H1 (cell line): Measurements from ENCODE around the gene UXT. TPM values are rescaled to one million over a fixed set of nuclear protein-coding genes. Genes with fewer than 3 reads are reported as not detected.

ENCODE experiments used
- CTCF ChIA-PET: fragments of 300-600 bp; sonication (Branson Sonifier 250); formaldehyde crosslinking; loops from one replicate; lab custom pipeline; 2021; ENCODE audit not compliant: partially characterized antibody; lab: Charles Lee
- POLR2A ChIA-PET: fragments of 300-600 bp; sonication (Branson Sonifier 250); formaldehyde crosslinking; loops from one replicate; lab custom pipeline; 2021; ENCODE audit warnings: inconsistent platforms; ENCODE audit not compliant: partially characterized antibody; lab: Charles Lee
- DNase-seq, 2 experiments: peaks; one replicate each; pipeline versions ENCODE4 v3.0.0 to v3.0.0-alpha.2; 2010 to 2022; ENCODE audit warnings: low spot score in 2 of 2, low read depth in 1 of 2, mixed read lengths in 1 of 2
- FAIRE-seq: peaks from 2 replicates; lab custom pipeline; 2011; peaks lifted over from hg19 to GRCh38; lab: Jason Lieb, UNC
- H2AFZ ChIP-seq: 2 replicates; pipeline ENCODE4 v1.8.1; 2012; ENCODE audit warnings: low read length, inconsistent platforms
- H2AK5ac ChIP-seq: 2 replicates; pipeline ENCODE4 v1.6.1; 2013; ENCODE audit warnings: low read depth, low read length
- H2BK120ac ChIP-seq: replicated peaks from 2 replicates; pipeline ENCODE3; 2013; ENCODE audit warnings: low read depth, low read length, inconsistent platforms
- H2BK12ac ChIP-seq: 2 replicates; pipeline ENCODE4 v1.6.1; 2013; ENCODE audit warnings: low read depth, low read length
- H2BK15ac ChIP-seq: 2 replicates; pipeline ENCODE4 v1.6.1; 2013; ENCODE audit warnings: low read length
- H2BK20ac ChIP-seq: 2 replicates; pipeline ENCODE4 v1.6.1; 2013; ENCODE audit warnings: low read length
- H2BK5ac ChIP-seq: 2 replicates; pipeline ENCODE4 v1.6.1; 2013; ENCODE audit warnings: low read depth, low read length
- H3K14ac ChIP-seq: 2 replicates; pipeline ENCODE4 v1.6.1; 2013; ENCODE audit warnings: inconsistent platforms; ENCODE audit not compliant: insufficient read length
- H3K18ac ChIP-seq: 2 replicates; pipeline ENCODE4 v1.6.1; 2013; ENCODE audit warnings: low read length; ENCODE audit errors: extremely low read depth
- H3K23ac ChIP-seq: 2 replicates; pipeline ENCODE4 v1.6.1; 2013; ENCODE audit warnings: inconsistent platforms; ENCODE audit not compliant: insufficient read length
- H3K23me2 ChIP-seq: 2 replicates; pipeline ENCODE4 v1.6.1; 2013; ENCODE audit warnings: low read depth, low read length
- H3K27ac ChIP-seq: 2 replicates; pipeline ENCODE4 v1.6.1; 2011; ENCODE audit warnings: low read depth, low read length, inconsistent platforms
- H3K27me3 ChIP-seq, 4 experiments: replicated peaks in 1 of 4; 1 replicate in 1 of 4; 2 replicates in 3 of 4; pipeline versions ENCODE4 v1.6.1 to v1.8.1; 2011 to 2013; ENCODE audit warnings: low read length in 3 of 4, mild to moderate bottlenecking in 3 of 4, inconsistent platforms in 2 of 4, mixed read lengths in 2 of 4, moderate library complexity in 1 of 4; ENCODE audit not compliant: control insufficient read depth in 3 of 4, insufficient read depth in 3 of 4; ENCODE audit errors: extremely low read depth in 1 of 4
- H3K36me3 ChIP-seq, 4 experiments: 2 replicates each; pipeline versions ENCODE4 v1.6.1 to v1.8.1; 2011 to 2013; ENCODE audit warnings: mild to moderate bottlenecking in 4 of 4, low read length in 3 of 4, moderate library complexity in 2 of 4, control low read depth in 1 of 4, inconsistent platforms in 1 of 4; ENCODE audit not compliant: insufficient read depth in 4 of 4, control insufficient read depth in 2 of 4
- H3K4ac ChIP-seq: replicated peaks from 2 replicates; pipeline ENCODE3; 2013; ENCODE audit warnings: low read length, low read depth, mixed read lengths, inconsistent platforms; ENCODE audit not compliant: insufficient read length
- H3K4me1 ChIP-seq, 4 experiments: replicated peaks in 1 of 4; 1 replicate in 1 of 4; 2 replicates in 3 of 4; pipeline versions ENCODE4 v1.6.1 to v1.8.1; 2011 to 2013; ENCODE audit warnings: low read length in 3 of 4, inconsistent platforms in 2 of 4, mixed read lengths in 1 of 4; ENCODE audit not compliant: insufficient read depth in 4 of 4, control insufficient read depth in 3 of 4
- H3K4me2 ChIP-seq, 2 experiments: 2 replicates each; pipeline versions ENCODE4 v1.6.1 to v1.8.1; 2011 to 2013; ENCODE audit warnings: low read depth in 2 of 2, low read length in 2 of 2, control low read depth in 1 of 2, inconsistent platforms in 1 of 2, mild to moderate bottlenecking in 1 of 2; ENCODE audit not compliant: insufficient read depth in 1 of 2
- H3K4me3 ChIP-seq, 4 experiments: fragments of 200-600, 300-600 bp in 1 of 4; sonication (generic), shearing (Covaris generic), sonication (Bioruptor Twin) in 1 of 4; 2 replicates each; pipeline versions ENCODE4 v1.5.1 to v1.8.1; 2011 to 2016; ENCODE audit warnings: low read length in 4 of 4, low read depth in 3 of 4, control low read depth in 2 of 4, inconsistent platforms in 2 of 4, mild to moderate bottlenecking in 2 of 4, mixed read lengths in 1 of 4, moderate library complexity in 1 of 4; ENCODE audit not compliant: insufficient read depth in 2 of 4; ENCODE audit errors: extremely low read depth in 1 of 4
- H3K56ac ChIP-seq: replicated peaks from 2 replicates; pipeline ENCODE3; 2013; ENCODE audit warnings: low read depth, mild to moderate bottlenecking, mixed read lengths, low read length, inconsistent platforms; ENCODE audit not compliant: insufficient read length
- H3K79me1 ChIP-seq: 2 replicates; pipeline ENCODE4 v1.6.1; 2013; ENCODE audit warnings: low read depth, low read length, control low read depth
- H3K79me2 ChIP-seq, 2 experiments: 2 replicates each; pipeline versions ENCODE4 v1.6.1 to v1.8.1; 2012 to 2013; ENCODE audit warnings: low read length in 2 of 2, mild to moderate bottlenecking in 2 of 2, inconsistent platforms in 1 of 2; ENCODE audit not compliant: insufficient read depth in 2 of 2, control insufficient read depth in 1 of 2
- H3K9ac ChIP-seq, 4 experiments: replicated peaks in 1 of 4; 1 replicate in 1 of 4; 2 replicates in 3 of 4; pipeline versions ENCODE4 v1.6.1 to v1.8.1; 2011 to 2013; ENCODE audit warnings: low read depth in 3 of 4, low read length in 3 of 4, control low read depth in 2 of 4, mild to moderate bottlenecking in 2 of 4, moderate library complexity in 2 of 4, inconsistent platforms in 1 of 4; ENCODE audit errors: extremely low read depth in 1 of 4
- H3K9me3 ChIP-seq, 2 experiments: 2 replicates each; pipeline versions ENCODE4 v1.6.1 to v1.8.1; 2012 to 2013; ENCODE audit warnings: mild to moderate bottlenecking in 2 of 2, moderate library complexity in 2 of 2, control low read depth in 1 of 2, inconsistent platforms in 1 of 2, low read depth in 1 of 2, low read length in 1 of 2, mixed read lengths in 1 of 2; ENCODE audit not compliant: insufficient read depth in 2 of 2
- H4K20me1 ChIP-seq, 2 experiments: replicated peaks in 1 of 2; 2 replicates each; pipeline versions ENCODE3 to v1.8.1; 2011 to 2013; ENCODE audit warnings: inconsistent platforms in 2 of 2, low read length in 2 of 2, mild to moderate bottlenecking in 1 of 2; ENCODE audit not compliant: insufficient read depth in 2 of 2, control insufficient read depth in 1 of 2
- H4K5ac ChIP-seq: 2 replicates; pipeline ENCODE4 v1.6.1; 2013; ENCODE audit warnings: low read length, low read depth, mixed read lengths, inconsistent platforms; ENCODE audit not compliant: insufficient read length
- H4K8ac ChIP-seq: 2 replicates; pipeline ENCODE4 v1.8.0; 2013; ENCODE audit warnings: mild to moderate bottlenecking, moderate library complexity, low read length, inconsistent platforms; ENCODE audit not compliant: insufficient read depth; ENCODE audit errors: extremely low read depth
- H4K91ac ChIP-seq: replicated peaks from 2 replicates; pipeline ENCODE3; 2013; ENCODE audit warnings: low read length, mixed read lengths, inconsistent platforms; ENCODE audit not compliant: insufficient read length
- CREB1 ChIP-seq: IDR thresholded peaks from 2 replicates; pipeline ENCODE4 v1.6.1; 2012; ENCODE audit warnings: inconsistent platforms
- CTCF ChIP-seq, 3 experiments: IDR thresholded peaks; 1 replicate in 2 of 3; 2 replicates in 1 of 3; pipeline versions ENCODE4 v1.5.1 to v1.6.1; 2011; ENCODE audit warnings: low read length in 3 of 3, mild to moderate bottlenecking in 3 of 3, inconsistent platforms in 2 of 3, low read depth in 1 of 3, moderate library complexity in 1 of 3; ENCODE audit not compliant: insufficient read depth in 1 of 3; ENCODE audit errors: control extremely low read depth in 1 of 3
- FOSL1 ChIP-seq: IDR thresholded peaks from 2 replicates; pipeline ENCODE4 v1.6.1; 2011; ENCODE audit warnings: mild to moderate bottlenecking, low read depth, low read length, moderate library complexity; ENCODE audit not compliant: insufficient read depth
- RAD21 ChIP-seq, 2 experiments: IDR thresholded peaks in 1 of 2; conservative IDR thresholded peaks in 1 of 2; 2 replicates each; pipeline ENCODE4 v1.6.1; 2011; ENCODE audit warnings: low read depth in 2 of 2, low read length in 2 of 2, improper control_type of control experiment in 1 of 2, inconsistent platforms in 1 of 2, mild to moderate bottlenecking in 1 of 2, moderate library complexity in 1 of 2
- SIN3A ChIP-seq, 2 experiments: IDR thresholded peaks in 1 of 2; conservative IDR thresholded peaks in 1 of 2; 2 replicates each; pipeline ENCODE4 v1.6.1; 2011 to 2012; ENCODE audit warnings: low read length in 2 of 2, improper control_type of control experiment in 1 of 2, low read depth in 1 of 2, mild to moderate bottlenecking in 1 of 2
- WGBS, 2 experiments: shearing (Covaris generic) in 1 of 2; methylation state at CpG; one replicate each; pipeline versions ENCODE4 v1.1.6 to v1.1.7; 2013 to 2015; ENCODE audit warnings: low lambda C conversion rate in 2 of 2, mixed read lengths in 2 of 2, inconsistent platforms in 1 of 2, low coverage in 1 of 2, missing lambda C conversion rate in 1 of 2; ENCODE audit not compliant: insufficient replicate concordance in 2 of 2, insufficient coverage in 1 of 2, insufficient read length in 1 of 2; ENCODE audit errors: extremely low coverage in 1 of 2, missing lambda C conversion rate in 1 of 2; 5-methylcytosine and 5-hydroxymethylcytosine counted together
- polyA plus RNA-seq, 7 experiments: library from polyadenylated mRNA; depleted of rRNA in 3 of 7; stranded (reverse) in 5 of 7; unstranded in 2 of 7; fragments of >200 nt in 5 of 7; fragments of 200-250 nt in 2 of 7; gene quantifications; 1 replicate in 5 of 7; 2 replicates in 1 of 7; 4 replicates in 1 of 7; pipeline versions ENCODE4 v1.2.1 to v1.2.3, GENCODE V29; 2011 to 2013; ENCODE audit warnings: missing spikeins in 2 of 7, mixed read lengths in 2 of 7
- total RNA-seq: library from RNA; stranded (reverse); fragmentation: NEBNext Ultra II Directional; extraction: Animal tissue kit (Norgen Biotek cat#: 25700); gene quantifications from 2 replicates; pipeline ENCODE4 v1.2.1, GENCODE V29; 2021

UXT gene
- total and polyA plus RNA-seq, 2 of the 8 experiments (the other 6 are each of a cell fraction or from before 2014, with no cell fraction given), result 69.4 to 116 TPM

- H3K9me3 ChIP-seq, result peaks cover 5 to 6% of the 10 kb centered on the region in 2 experiments; a peak in 2 of 4 replicates
- CTCF ChIA-PET, result interaction anchor here (0.6 to 3.1 kb wide), 30 partner anchors 10 to 199 kb away, joined by 3 to 15 read pairs (median 4); partner anchors contain the start of genes ARAF, CFP and TIMP1
Measured at GRCh38 chrX:47644557-47645091, 14.4 kb downstream of the UXT start.

More at GRCh38 chrX:47644557-47645091, 14.4 kb downstream of the UXT start:
- FAIRE-seq (peak; percentile 85), DNase-seq (no peak)
- Histone ChIP-seq H3K79me2 (peaks cover 4 to 18% of the 10 kb centered on the region in 2 experiments; a peak in 3 of 4 replicates), H3K4me3 (no peak overlapping the region), H3K36me3 (peaks cover 2 to 19% (median 12%) of the 10 kb centered on the region in 4 experiments; a peak in 6 of 8 replicates), H3K27me3 (no peaks in the 10 kb centered on the region), H2BK5ac (no peak overlapping the region), H2BK12ac (no peak overlapping the region), H2BK120ac (no peak overlapping the region), H3K9ac (no peak overlapping the region), H3K14ac (no peak overlapping the region), H3K23ac (no peak overlapping the region), H3K23me2 (no peaks in the 10 kb centered on the region), H2AK5ac (no peak overlapping the region), H4K5ac (no peak overlapping the region), H4K20me1 (peaks cover 0 to 8% of the 10 kb centered on the region in 2 experiments), H3K18ac (no peak overlapping the region), H2BK15ac (no peak overlapping the region), H3K27ac (no peak overlapping the region), H4K91ac (no peak overlapping the region), H3K4me2 (no peak overlapping the region), H2BK20ac (no peak overlapping the region), H2AFZ (no peak overlapping the region), H3K4me1 (peaks cover 0 to 6% (median 0%) of the 10 kb centered on the region in 4 experiments; a peak in 1 of 7 replicates), H3K4ac (no peak overlapping the region), H3K56ac (no peak overlapping the region), H3K79me1 (no peaks in the 10 kb centered on the region; the same call in 1 of the 2 replicates), H4K8ac (no peak overlapping the region)
- POLR2A ChIA-PET, result interaction anchor here (1.1 to 1.6 kb wide), 3 partner anchors 14 to 21 kb away, joined by 3 to 4 read pairs (median 4); partner anchors contain the start of gene CFP
- TF ChIP-seq CREB1 (0 out of 2 replicates have a peak, but pooled peaks have one; percentile 29), SIN3A (conservative IDR thresholded peaks at IDR 0.05 in 1 of 2, IDR thresholded peaks at IDR 0.05 in 1 of 2; ENCODE audit: low read depth in 1 of 2, low read length in 2 of 2) (peak; percentile 43 to 59; a peak in 1 of 4 replicates), CTCF (IDR thresholded peaks at IDR 0.05; ENCODE audit: control extremely low read depth in 1 of 3, insufficient read depth in 1 of 3, low read depth in 1 of 3, low read length in 3 of 3) (peak; percentile 50 to 76 (median 74)), RAD21 (IDR thresholded peaks at IDR 0.05 in 1 of 2, conservative IDR thresholded peaks at IDR 0.05 in 1 of 2; ENCODE audit: low read depth in 2 of 2, low read length in 2 of 2) (peak; percentile 37 to 48; a peak in 3 of 4 replicates), FOSL1 (no peak)
- 65% methylated on average over 12 of the region's 12 CpGs; no CpG with 5 or more reads in 1 of the 2 experiments for WGBS, 2 experiments
